A204.1 (cell line): ENCODE results near the gene CPN2.

Experiments
- FAIRE-seq: peaks from 2 replicates; lab custom pipeline; 2012; peaks lifted over from hg19 to GRCh38; lab: Jason Lieb, UNC

CPN2 gene

DNA sequence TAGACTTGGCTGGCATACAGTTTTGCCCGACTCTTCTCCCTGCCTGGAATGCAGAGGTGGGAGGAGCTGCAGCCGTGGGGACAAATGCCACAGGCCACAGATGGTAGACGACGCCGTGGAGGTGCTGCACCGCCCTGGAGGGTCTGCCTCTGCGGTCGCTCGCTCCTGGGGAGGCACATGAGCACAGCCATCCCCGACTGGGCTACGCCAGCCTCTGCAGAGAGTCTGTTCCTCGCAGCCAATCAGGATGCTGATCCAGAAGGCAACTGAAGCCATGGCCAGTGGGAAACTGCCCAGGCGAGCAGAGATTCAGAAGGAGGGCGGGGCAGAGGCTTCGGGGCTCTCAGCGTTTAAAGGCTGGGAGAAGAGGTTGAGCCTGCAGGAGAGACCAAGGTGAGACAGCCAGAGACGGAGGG lies 30.3 kb upstream of the CPN2 start:
- FAIRE-seq: no peak

DNA sequence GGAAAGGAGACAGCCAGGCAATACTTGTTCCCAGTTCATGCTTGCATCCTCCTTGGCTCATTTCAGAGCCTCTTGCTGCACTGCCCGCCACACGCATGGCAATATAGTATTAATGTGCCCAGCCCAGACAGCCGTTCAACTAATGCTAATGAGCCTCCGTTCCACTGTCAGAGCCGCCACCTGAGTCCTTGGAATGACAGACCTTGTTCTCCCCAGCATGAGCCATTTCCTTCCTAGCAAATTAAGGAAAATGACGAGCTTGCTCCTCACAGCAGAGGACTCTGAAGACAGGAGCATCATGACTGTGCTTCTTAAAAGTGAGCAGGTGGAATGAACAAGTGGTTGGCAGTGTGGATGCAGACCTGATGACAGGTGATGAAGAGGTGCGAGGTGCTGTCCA lies 29.2 kb upstream of the CPN2 start:
- no peak for FAIRE-seq

DNA sequence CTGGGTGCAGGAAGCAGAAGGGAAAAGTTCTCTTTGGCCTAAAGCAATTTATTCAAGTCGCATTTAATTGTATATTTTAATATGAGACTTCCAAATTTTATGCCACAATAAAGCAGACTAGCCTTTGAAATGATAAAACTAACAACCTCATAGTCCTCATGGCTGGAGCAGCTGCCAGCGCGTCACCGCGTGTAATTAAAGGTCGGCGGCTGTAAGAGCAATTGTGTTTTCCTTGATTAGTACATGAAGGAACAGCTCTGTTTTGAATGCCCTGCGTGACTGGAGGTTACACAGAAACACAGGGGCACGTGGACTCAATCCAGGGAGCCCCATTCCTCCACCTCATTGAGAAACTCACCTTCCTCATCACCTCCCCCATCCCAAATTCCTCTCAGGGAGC lies 28.5 kb upstream of the CPN2 start:
- FAIRE-seq: no peak

DNA sequence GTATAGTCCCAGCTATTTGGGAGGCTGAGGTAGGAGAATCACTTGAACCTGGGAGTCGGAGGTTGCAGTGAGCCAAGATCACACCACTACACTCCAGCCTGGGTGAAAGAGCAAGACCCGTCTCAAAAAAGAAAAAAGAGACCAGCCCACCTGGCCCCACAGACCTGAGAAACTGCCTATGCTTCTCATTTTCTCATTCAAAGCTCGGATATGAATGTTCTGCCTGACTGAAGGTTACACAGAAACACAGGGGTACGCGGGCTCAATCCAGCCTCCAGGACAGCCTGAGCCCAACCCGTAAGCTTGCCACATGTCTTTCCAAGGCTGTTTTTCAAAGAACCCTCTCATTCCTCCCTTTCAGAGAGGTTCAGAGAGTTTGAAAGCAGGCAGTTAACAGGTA lies 28.1 kb upstream of the CPN2 start:
- FAIRE-seq: no peak

DNA sequence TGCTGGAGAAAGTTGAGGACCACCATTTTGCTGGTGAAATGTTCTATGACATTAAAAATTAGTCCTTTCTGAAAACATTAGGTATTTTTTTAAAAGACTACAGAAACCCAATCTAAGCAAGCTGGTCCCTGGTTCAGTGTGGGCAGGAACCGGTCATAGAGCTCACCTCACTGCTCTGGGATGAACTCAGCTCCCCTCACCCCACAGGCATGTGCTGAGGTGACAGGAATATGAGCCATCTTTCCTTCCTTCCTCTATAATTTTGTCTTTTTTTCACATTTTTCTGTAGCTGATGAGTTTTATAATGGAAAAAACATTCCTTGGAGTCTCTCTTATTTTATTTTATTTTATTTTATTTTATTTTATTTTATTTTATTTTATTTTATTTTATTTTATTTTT lies 26.6 kb upstream of the CPN2 start:
- FAIRE-seq: no peak

DNA sequence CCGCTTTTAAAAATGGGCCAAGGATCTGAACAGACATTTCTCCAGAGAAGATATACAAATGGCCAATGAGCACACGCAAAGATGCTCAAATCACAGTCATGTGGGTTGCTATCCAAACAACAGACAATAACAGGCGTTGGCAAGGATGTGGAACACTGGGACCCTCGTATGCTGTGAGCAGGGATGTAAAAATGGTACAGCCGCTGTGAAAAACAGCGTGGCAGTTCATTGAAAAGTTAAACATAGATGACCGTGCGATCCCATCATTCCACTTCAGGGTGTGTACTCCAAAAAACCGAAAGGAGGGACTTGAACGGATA lies 25.1 kb upstream of the CPN2 start:
- no peak for FAIRE-seq

DNA sequence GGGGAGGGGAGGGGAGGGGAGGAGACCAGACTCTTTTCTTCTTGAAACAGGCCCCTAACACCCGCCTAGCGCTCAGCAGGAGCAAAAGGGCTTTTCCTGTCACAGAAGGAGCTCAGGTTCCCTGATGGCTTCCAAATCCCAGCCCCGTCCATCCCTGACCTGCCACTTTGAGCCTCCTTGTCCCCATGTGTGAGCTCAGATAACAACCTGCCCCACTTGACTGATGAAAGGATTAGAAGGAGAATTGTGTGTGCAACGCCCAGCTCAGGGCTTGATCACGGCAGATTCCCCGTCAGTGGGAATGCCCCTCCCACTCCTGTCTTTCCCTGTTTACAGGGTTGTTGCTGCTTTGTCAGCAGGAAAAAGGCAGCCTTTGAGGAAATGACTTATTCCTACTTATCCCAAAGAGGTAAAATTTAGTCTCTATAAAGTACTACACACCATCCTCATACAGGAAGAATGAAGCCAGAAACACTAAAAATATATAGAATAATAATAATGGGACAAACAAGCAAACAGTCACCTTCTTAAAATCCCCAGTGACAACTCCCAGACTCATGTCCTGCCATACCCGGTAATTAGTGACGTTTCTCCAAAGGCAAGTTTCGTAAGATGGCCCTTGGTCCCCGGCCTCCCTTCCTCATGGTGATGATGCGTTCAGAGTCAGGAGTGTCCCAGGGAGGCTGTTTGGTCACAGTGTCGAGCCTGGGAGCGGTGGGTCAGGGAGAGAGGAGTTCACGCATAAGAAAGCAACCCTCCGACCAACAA lies 24.5 kb upstream of the CPN2 start:
- FAIRE-seq: no peak

DNA sequence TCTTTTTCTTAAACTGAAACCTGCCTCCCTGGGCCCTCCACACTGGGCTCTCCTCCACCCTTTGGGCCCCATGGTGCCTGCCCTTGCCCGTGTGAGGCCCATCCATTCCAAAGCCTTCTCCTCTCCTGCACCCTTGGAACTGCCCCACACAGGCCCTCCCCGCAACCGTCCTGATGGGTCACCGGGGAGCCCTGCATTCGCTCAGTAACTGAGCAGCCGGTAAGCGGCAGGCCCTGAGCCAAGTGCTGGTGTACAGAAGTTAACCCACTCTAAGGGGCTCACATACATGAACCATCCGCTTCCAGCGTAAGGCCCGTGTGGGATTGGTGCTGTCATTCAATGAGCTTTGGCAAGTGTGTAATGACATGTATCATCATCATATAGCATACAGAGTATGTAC lies 23.8 kb upstream of the CPN2 start:
- no peak for FAIRE-seq

DNA sequence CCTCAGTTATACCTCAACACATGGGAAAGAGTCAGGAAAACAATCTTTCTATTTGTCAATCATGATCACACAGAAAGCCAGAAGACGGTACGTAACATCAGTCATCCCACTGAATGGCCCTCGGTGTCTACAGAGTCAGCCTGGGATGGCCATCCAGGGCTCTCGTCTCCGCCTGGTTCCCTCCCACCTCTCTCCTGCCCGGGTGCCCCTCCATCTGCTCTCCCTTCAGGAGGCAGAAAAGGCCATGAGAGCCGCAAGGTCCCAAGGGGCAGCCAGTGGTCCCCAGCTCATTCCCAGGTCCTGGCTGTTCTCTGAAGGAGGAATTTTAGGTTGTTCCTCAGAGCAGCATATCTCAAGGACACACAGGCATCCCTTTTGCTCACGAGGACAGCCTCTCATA lies 22.8 kb upstream of the CPN2 start:
- no peak for FAIRE-seq

DNA sequence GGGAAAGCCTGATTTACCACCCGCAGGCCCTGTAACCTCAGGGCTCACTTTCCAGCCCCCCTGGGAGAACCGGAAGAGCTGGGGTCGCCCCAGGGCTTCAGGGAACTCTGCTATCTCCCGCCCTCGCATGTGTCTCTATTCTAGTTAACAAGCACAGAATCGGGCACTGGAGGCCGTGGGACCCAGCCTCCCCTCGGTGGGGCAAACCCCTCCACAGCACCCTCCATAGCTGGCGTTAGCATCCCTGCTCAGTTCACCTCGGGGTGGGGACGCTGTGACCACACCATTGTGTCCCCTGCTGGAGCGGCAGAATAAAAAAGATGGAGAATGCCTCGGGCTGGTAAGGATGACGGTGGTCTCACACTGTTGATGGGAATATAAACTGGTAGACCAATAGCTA lies 21.9 kb upstream of the CPN2 start:
- no peak for FAIRE-seq

DNA sequence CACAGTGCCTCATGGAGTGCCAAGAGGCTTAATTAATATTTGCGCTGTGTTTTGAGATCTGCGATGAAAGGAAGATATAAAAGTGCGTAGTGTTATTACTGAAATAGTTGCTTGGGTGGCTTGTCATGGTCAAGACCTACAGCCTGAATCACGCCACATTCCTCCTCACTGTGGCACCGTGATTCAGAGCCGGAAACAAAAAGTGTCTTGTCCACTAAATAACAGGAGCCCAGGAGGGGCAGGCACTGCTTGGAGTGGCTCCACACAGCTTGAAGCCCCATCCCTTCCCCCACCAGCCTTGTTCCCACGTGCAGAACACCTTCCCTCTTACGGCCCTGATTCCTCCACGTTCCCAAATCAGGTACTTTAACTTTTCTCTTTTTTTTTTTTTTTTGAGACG lies 19.6 kb upstream of the CPN2 start:
- FAIRE-seq: no peak

DNA sequence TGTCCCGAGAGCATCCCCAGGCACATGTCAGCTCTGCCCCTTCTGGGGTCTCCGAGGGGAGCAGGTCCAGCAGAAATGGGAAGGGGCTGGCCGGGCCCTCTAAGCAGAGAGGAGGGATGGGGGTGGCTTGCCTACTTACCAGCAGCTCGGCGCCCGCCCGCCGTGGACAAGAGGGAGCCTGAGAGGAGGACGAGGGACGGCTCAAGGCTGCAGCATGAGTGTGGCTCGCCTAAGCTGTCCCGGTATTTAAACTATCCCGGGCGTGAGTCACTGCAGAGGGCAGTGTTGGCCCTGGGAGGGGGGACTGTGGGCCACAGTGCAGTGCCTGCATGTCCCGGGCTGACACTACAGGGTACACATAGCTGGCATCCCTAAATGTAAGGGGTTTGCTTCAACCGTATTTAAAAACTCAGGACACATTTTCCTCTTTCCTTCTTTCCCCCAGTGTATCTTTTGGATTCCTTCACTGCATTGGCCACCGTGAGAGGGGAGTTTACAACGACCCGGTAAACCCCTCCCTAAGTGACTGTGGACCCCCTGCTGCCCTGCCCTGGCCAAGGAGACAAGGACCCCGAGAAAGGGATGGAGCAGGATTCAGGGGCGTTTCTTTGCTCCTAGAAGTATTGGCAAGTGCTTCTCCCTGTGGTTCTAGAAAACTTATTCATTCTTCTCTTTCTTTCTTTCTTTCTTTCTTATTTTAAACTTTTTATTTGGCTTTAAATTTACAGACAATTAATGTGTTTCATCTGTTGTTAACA lies 18.6 kb upstream of the CPN2 start, which contains the start of gene LRRC15:
TSS of gene LRRC15 (minus strand) at position 222 of the 758 bp plus-strand sequence. CDS start 8,700 bp downstream, outside the sequence.
- no peak for FAIRE-seq

DNA sequence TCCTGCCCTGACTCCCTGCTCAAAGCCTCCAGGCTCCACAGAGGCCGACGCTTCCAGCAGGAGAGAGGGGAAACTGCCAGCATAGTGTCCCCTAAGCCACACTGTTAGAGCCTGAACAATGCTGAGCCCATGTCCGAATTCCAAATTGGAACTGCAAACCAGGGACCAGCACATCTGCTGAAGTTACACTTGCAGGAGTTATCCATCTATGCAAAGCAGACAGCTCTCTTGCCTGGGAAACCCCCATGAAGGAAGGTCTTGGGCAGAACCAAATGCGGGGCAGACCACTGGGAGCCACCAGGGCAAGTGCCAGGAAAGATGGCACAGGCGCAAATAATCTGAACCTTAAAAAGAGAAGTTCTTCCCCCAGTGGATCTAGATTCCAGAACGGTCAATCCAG lies 17.8 kb upstream of the CPN2 start:
- no peak for FAIRE-seq

DNA sequence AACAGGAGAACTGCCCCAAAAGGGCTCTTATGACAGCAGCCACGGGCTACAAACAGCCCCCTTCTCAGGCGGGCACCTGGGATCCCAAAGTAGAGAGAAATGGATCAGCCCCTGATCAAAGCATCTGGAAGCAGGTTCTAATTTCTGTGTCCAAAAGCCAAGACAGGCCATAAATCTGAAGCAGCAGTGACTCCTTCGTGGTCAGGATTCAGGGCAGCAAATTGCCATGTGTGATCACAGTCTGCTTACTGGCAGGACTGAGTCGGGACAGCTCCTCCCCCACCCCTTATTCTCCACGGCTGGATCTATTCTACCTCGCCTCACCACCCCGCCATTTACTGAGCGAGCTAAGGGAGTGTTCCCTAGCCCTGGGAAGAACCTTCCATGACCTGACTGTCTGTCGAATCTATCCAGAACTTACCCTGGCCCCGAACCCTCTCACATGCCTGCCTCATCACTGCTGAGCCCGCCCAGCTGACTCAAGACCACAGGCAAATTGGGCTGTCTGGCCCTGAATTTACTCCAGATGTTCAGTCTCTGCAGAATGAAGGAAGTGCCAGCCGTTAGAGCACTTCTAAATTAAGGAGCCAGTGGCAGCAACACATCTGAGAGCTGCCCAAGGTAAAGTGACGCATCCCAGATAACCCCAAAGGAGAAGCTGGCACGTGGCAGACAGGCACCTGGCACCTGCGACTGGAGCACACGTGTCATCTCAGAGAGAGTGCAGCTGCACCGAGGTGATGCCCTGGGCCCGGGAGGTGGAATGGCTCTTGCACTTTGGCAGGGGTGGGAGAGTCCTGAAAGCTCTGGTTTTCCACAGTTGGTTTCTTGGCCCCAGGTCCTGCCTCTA lies 17.1 kb upstream of the CPN2 start:
- FAIRE-seq: no peak

DNA sequence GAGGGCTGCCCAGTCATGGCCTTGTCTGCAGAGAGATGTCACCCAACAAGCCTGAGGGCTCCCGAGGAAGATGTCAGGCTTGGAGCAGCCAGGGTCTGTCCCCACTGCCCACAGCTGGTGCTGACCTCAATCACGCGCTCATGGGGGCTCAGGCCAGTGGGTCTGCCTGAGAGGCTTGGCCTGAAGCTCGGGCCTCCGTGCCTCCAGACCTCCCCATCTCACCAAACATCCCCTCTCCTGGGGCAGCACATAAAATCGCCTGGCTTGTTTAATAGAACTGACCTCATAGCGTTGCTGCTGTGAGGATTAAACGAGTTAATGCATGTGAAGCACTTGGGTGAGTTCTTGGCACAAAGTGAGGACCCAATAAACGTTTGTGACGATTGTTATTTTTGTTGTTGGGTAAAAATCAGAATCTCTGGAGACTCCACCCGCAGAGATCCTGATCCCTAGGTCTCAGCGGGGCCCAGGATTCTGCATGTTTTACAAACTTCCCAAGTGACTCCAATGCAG lies 14.9 kb upstream of the CPN2 start:
- no peak for FAIRE-seq

DNA sequence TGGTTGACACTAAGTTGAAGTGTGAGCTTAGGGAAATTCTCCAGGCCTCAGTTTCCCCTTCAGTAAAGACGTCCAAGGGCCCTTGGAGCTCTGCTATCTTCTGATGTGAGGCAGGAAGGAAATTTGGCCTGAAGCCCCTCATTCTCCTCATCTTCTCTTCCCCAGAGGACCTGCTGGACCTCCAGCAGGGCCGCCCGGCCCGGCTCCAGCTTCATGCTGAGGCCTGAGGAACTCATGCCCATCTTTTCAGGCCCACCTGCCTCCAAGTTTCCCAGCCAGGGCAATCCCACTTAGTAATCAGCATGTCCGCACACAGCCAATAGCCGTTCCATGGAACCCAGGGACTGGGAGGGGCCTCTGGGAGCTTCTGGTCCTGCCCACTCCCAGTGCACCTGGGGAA lies 14.4 kb upstream of the CPN2 start:
- no peak for FAIRE-seq

DNA sequence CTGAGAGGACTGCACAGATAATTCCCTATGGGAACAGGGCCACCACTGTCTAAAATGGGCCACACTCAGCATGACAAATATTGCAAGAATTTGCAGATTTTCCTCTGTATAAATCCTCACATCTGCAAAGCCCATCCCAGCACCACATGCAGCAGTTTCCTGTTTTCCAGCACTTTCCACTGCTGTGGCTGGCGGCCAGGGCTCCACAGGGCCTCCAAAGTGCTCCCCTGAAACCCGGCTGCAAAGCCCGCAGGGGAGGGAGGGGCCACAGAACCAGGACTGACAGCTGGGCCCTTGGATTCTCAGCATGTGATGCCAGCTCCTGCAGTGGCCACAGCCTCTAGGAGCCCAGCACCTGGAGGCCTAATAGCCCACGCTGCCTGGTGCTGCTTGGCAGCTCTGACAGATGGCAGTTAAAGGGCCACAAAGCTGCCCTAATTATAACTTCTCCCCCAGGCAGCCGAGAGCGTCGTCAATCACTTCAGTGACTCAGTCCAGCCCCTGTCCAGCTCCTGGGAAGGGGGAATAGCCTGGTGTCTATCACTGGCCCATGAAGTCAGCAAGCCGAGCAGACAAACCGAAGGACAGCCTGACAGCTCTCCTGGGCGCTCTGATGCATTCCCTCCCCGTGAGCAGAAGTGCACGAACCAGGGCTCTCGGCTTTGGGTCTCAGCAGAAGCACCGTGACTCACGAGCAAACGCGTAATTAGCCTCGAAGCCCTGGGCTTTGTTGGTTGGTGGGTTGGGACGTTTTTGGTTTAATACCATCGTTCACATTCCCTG lies 13.7 kb upstream of the CPN2 start:
- no peak for FAIRE-seq

DNA sequence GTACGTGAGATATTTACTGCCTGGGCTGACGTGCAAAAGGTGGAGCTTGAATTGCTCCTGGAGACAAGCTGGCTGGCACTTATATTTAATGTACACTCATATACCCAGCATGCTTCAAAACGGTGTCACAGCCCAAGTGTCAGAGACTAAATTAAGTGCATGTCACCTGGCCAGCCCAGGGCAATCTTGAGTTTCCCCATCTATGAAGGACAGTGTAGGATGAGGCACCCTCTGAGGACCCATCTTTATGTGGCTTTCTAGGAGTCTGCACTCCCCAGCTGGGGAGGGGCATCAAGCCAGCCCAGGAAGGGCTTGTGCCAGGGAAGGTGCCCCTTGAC lies 13.2 kb upstream of the CPN2 start:
- no peak for FAIRE-seq

DNA sequence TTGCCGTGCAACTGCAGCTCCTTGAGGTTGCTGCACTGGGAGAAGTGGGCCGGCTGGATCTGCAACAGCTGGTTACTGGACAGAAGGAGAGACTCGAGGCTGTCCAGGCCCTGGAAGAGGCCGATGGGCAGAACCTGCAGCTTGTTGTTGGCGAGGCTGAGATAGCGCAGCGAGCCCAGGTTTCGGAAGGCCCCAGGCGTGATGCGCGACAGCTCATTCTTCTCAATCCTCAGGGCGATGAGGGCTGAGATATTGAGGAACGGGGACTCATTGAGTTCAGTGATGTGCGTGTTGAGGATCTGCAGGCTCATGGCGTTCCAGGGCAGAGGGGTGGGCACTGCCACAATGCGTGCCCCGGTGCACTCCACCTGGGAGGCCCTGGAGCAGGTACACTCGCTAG lies 9.4 kb upstream of the CPN2 start:
- FAIRE-seq: no peak

DNA sequence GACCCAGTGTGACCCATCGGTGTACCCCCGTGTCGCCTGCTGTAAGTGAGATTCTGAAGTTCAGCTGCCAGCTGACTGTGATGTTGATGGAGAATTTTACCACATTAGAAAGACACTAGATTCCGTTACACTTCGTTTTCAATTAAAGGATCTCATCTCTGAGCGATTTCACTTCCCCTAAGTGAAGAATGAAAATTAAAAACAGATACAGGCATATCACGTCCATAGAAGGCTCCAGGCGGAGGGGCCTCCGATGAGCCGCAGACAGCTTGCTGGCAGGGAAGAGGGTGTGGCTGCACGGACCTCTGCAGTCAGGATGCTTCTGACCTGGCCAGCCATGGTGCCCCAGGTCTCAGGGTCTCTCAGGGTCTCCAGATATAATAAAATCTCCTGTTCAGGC lies 6.6 kb upstream of the CPN2 start:
- no peak for FAIRE-seq

DNA sequence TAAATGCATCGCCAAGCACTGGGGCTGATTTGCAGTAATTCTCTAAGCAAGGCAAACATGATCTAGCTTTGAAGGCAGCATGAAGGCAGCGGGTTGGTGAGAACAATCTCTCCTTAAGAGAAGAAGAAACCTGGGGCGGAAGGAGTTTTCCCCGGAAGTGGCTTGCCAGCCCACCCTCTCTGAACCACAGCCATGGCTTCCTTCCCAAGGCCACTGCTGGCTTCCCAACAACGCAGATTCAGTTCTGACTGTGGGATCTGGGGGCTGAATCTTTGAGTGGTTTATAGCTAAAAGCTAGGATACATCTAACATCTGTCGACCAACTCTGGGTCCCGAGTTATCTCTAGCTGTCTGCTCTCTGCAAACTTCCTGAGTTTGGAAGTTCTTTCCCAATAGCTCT lies 4.3 kb upstream of the CPN2 start:
- no peak for FAIRE-seq

DNA sequence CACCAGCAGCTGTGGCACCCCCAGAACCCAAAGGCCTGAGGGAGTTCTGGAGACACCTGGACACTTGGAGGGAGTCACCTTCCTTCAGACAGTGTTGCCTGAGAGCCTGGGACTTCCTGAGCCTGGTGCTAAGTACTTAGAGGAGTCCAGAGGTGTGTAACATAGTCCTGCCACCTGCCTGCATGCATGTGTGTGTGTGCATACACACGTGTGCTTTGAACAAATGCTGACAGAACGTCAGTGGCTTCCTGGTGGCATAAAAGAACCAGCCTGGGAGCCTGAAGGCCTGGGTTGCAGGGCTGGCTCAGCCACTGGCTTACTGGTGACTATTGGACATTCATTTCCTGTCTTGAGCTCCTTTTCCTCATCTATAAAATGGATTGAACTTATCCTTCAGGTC lies 3.2 kb upstream of the CPN2 start:
- FAIRE-seq: no peak
